ENCODE measurements around the gene MAP3K4.

MAP3K4 gene

DNA sequence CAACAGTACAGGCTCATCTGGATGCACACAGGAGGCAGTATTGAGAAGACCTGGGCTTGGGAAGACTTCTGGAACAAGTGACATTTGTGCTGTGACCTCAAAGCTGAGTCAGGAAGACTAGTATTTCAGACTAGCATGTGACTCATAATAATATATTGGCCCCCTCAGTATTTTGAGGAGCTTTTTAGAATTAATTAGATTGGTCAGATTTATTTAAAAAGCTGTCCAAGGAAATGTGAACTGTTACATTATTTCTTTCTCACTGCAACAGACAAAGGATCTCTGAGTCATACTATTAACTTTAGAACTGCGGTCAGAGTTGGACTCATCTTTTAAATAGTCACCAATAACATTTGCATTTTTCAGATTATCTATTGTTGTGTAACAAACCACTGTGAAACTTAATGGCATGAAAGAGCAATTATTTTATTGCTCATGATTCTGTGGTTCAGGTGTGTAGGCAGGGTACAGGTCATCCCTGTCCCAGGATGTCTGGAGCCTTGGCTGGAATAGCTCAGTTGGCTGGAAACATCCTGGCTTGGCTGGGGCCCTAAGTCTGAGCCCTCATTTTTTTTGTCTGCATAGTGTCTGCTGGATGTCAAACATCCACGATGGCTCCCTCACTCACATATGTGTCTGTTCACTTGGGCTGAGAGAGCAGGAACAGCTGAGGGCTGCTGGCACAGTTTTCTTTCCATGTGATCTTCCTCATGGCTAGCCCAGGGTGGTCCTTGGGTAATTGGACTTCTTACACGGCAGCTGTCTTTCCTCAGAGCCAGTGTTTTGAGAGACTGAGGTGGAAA, 46.9 kb downstream of the MAP3K4 start:
- DNase-seq = no peak

DNA sequence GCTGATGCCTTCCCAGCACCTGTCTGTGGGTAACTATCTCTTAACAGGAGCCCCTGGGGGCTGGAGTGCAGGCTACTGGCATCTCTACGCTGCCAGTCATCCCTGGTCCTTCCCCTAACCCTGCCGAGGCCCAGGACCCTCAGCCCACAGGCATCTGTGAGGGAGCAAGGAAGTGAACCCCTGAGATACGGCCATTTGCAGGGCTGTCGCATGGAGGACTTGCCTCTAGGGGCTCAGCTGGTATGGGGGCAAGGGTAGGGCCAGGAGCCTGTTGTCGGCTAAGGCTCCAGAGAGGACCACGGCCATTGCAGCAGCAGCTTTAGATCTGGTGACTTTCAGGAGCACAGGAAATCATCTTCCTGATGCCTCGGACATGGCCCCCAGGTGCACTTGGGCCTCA, 49.7 kb downstream of the MAP3K4 start:
- DNase-seq = no peak

DNA sequence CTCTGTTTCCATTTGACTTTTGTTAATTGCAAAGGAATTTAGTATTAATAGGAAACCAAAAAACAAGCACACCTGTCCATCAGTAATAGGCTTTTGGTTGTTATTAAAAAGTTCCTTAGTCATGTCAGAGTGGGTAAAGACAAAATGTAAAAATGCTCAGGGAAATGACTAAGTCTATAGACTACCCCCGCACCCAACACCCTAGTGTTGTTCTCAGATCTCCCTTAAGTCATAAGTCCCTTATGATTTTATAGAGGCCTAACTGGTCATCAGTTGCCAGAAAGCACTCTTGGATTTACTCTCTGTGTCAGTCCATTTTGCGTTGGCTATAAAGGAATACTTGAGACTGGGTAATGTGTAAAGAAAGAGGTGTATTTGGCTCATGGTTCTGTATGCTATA, 52.8 kb downstream of the MAP3K4 start:
- no peak for DNase-seq

DNA sequence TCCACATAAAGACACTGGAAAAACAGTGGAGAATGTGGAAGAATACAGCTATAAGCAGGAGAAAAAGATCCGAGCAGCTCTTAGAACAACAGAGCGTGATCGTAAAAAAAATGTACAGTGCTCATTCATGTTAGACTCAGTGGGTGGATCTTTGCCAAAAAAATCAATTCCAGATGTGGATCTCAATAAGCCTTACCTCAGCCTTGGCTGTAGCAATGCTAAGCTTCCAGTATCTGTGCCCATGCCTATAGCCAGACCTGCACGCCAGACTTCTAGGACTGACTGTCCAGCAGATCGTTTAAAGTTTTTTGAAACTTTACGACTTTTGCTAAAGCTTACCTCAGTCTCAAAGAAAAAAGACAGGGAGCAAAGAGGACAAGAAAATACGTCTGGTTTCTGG, 57.1 kb downstream of the MAP3K4 start:
- no peak for DNase-seq

DNA sequence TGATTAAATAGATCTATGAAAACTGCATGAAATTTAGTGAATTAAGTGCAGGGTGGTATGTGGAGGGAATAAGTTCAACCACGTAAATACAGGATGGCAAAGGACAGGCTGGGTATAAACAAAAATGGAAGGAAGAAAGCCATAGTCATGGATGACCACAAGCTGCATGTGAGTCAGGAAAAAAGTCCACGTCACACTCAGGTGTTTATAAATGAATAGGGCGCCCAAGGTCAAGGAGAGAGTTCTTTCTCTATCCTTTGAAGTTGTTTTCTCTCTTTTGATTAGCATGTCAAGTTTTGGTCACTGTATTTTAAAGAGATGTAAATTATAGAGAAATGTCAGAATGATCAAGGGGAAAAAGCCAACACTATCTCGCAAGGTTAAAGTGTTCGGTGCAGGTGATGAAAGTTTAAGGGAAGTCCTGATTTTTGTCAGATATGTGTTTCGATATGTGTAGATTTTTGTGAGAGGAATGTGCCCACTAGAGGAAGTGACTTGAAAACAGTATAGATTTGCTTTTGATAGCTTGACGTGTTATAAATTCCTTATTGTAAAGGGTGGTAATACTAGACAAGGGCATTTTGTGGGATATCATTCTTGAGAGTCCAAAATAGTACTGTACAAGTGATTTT, 58.7 kb downstream of the MAP3K4 start:
- no peak for DNase-seq

DNA sequence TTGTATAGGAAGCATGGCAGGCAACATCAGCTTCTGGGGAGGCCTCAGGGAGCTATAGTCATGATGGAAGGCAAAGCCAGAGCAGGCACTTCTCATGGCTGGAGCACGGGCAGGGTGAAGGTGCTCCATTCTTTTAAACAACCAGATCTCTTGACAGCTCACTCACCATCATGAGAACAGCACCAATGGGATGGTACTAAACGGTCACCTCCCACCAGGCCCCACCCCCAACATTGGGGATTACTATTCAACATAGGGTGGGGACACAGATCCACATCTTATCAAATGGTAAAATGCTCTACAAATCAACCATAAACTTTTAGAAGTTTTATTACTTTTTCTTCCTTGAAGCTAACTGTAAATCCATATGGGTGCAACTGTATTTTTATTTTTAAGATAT, 61.5 kb downstream of the MAP3K4 start:
- DNase-seq = no peak

DNA sequence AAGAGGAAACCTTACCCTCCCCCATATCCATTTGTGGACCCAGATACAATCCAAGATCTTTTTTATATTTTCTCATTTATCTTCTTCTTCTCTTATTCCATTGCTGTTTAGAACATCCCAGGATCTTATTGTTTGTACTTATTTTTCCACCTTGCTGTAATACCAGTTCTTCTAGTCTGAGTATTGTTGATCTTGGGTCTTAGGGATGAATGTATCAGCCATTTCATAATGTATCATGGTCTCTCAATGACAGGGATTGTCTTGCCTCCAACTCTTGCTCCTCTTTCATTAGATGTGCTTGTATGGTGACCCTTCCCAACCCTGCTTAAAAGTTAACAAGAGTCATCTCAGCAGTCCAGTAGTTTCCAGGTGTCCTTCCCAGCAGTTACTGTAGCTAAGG, 63.3 kb downstream of the MAP3K4 start:
- no peak for DNase-seq

DNA sequence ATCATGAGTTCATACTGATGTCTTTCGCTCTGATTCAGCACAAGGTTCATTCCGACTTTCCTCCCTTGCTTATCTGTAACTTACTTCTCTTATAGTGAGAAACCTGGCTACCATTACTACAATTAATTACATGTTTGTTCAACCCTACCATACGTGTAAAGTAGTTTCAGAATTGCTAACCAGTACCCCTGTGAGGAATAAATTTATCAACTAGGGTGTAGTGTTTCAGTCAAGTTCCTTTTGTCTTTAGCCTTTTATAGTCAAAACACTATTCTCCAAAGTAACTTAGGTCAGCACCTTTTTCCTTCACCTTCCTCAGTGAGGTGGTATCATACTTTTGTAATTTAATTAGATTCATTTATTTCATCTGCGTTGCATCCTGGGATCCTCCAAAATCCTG, 64.9 kb downstream of the MAP3K4 start:
- DNase-seq = no peak

DNA sequence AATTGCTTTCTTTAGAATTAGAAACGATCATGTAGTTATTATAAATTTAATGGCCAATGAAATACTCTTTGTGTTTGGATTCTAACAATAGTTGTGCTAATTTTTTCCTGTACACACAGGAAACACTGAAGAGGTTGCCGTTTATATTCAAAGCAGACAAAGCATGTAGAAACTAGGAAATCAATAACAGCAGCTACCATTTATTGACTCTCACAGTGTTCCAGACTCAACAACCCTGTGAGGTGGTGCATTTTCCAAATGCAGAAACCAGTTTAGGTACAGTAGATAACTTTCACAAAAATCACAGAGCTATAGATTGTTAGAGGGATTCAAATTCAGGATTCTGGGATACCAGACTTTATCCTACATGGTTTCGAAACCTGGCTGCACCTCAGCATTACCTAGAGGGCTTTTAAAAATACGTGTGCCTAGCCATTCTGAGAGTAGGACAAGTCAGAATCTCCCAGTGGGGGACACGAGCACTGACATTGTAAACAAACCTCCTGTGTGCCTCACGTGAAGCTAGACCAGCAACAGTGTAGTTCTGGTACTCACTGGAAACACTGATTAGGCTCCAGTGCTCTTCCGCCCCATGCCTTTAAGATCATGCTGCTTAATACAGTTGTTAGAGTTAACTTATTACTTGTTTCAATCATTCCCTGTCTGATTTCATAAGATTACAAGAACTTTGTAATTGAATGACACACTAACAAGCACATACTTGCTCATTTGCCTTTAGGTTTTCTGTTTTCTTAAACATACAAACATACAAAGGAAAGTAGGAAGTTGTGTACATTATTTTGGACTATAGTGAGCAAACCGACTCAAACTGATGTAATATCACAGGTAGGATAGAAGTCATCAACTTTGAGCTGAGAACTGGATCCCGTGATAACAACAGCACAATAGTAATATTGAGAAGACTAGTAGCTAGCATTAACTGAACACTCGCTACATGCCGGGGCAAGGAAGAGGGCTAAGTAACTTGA, 65.8 kb downstream of the MAP3K4 start:
- DNase-seq = no peak

DNA sequence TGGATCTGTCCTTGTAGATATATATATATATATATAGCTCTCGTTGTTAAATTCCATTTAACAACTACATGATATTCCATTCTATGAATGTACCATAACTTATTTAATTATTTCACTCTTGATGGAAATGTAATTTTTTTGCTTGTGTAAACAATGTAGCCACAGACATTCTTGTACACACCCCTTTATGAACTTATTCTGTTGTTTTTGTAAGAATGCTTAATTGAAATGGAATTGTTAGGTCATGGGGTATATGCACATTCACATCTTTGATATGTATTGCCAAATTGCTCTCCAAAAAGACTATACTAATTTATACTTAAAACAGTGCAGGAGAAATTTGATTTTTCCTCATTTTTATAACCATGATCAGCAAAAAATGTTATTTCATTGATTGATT, 67.2 kb downstream of the MAP3K4 start:
- no peak for DNase-seq

DNA sequence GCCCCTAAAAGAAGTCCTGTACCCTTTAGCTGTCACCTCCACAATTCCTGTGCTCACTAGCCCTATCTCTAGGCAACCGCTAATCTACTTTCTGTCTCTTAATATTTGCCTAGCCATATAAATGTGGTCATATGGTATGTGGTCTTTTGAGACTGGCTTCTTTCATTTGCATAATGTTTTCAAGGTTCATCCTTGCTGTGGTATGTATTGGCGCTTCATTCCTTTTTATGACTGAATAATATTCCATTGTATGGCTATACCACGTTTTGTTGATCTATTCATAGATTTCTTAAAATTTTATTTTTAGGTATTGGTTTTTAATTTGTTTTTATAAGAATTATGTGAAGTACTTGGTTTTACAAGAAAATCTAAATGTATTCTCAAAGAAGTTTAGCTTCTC, 70.0 kb downstream of the MAP3K4 start:
- DNase-seq = no peak

DNA sequence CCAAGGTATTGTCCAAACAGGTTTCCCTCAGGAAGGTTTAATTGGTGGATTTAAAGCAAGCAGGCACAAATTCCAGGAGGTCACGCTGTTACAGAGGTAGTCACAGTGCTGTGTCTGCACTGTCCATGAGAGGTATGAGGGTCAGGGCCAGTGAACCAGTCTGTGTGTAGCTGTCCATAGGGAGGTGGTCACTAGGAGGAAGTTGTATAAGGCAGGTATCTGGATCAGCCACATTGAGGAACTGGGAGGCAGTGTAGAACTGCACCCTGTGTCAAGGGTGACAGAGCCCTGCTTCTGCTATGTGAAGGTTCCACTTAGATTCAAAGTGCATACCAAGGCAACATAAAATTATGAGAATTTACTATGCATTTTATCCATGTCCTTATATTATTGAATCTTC, 73.3 kb downstream of the MAP3K4 start:
- DNase-seq = no peak

DNA sequence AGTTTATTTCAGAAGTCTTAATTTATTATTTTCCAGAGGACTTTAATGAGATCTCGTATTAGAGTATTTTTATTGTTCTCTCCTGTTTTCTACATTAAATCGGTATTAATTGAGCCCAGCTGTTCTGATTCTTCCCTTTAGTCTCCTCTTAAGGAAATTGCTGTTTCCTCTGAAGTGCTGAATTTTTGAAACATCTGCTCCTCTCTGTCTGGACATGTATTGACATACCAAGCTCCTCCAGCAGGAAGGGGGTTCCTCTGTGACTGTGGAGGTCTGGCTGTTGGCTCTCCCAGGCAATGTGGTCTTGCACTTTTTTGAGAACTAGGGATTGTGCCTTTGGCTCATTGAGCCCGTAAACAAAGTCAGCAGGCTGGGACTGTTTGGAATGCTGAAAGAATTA, 74.9 kb downstream of the MAP3K4 start:
- DNase-seq = no peak

DNA sequence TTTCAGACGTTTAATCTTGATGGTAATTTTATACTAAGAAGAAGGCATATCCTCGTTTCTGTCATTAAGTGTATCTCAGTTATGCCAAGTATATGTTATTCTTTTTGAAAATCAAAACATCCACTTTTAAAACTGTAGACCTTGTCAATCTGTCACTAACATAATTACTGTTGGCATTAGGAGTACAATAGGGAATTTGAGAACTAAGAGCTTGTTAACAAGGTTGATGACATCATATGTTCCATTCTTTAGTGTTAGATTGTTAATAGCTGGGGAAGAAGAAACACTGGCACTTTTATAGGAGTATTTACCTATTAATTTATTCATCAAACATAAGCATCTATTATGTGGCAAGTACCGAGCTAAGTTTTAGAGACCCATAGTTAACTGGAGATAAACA, 76.2 kb downstream of the MAP3K4 start:
- no peak for DNase-seq

DNA sequence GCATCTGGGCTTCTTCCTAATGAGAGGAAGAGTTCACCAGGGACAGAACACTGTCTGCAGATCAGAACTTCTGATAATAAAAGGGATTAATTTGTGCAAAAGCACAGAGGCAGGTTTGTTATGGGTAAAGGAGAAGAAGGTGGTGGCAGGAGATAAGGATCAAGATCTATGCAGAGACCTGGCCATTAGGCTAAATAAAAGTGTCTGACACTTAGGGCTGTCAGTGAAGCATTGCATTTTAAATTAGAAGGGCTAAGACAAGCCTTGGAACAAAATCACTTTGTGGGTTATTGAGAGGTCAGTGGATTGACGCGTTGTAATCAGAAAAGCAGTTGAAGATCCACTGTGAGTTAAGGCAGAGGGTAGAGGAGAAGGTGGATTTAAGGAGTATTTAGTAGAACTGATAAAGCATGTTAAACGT, 76.8 kb downstream of the MAP3K4 start:
- DNase-seq = no peak

DNA sequence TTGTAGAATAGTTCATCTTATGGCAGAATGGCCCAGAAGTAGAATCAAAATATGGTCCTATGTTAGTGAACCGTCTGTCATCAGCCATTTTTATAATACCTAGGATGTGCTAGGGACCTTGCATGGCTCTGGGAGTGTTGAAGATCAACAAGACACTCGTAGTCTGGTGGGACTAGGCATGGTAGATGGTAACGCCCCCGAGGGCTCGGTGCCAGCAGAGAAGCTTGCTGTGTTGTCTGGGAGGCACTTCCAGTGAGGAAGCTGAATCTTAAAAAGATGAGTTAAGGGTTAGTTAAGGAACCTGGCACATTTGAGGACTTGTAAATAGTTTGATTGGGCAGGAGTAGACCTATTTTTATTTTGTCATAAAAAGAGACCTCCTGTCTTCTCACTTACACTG, 82.4 kb downstream of the MAP3K4 start:
- no peak for DNase-seq

DNA sequence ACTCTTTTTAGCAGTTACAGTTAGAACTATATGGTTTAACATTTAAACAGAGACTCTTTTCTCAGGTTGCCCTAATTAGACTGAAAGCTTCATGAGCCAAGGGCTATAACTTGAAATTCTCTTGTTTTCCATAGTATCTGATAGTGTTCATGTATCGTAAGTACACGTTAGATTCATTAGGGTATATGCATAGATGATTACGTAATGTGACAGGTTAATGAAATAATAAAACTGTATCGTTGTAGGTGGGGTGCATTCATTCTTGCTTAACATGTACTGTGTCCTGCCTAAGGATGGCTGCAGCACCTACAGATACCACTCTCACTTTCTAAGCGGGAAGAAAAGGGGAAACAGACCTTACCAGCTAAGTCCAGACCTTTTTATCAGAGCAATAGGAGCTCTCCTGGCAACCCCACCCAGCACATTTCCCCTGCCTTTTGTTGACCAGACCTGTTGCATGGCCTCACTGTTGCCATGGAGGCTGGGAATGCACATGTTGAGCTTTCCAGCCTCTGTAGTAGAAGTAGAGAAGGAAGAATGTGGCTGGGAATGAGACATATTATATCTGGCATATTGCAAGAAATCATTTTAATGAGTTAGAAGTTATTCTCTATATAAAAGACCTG, 83.0 kb downstream of the MAP3K4 start:
- no peak for DNase-seq

DNA sequence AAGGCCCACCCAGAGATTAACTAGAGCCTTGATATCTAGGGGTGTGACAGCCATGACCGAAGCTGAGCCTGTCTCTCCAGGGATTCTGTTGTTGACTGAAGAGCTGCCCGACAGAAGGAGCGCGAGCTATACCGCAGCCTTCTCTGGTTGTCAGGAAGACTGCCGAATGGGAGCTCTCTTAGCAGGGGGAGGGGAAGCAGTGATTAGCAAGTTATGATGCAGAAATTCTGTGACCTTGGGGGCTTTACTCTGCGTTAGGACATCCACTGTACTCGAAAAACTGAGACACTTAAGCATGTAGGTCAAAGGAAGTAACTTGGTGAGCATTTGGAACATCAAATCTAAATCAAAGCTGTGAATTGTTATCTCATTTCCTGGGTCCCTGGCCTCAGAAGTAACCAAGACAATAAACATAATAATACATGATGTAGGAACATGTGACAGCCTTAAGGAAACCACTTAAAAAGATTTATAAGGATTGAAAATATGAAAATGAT, 84.7 kb downstream of the MAP3K4 start:
- no peak for DNase-seq

DNA sequence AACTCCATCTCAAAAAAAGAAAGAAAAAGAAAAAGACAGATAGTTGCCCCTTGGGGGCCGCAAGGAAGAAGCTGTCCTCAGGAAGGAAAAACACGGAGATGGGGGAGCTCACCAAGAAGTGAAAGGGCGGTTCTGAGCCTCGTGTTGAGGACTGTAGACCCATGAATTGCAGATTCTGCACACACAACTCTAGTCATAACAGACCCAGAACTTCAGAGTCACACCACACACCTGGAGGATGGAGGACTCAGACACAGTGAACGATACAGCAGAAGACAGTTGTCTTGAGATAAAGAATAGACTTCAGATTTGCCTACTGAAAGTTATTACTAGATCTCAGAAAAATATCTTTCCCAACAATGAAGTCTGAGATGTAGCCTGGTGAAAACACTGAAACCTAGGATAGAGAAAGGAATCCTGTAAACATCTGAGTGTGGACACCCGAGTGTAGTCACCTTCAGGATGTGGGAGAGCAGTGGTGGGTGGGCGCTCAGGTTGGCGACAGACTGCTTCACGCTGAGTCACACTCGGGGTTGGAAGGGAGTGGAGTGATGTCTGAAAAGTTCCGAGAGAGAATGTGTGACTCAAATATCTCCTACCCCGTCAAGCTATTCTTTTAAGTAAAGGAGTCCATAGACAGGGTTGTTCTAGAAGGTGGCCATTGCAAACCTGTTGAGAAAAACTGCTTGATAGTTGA, 88.1 kb downstream of the MAP3K4 start:
- no peak for DNase-seq

DNA sequence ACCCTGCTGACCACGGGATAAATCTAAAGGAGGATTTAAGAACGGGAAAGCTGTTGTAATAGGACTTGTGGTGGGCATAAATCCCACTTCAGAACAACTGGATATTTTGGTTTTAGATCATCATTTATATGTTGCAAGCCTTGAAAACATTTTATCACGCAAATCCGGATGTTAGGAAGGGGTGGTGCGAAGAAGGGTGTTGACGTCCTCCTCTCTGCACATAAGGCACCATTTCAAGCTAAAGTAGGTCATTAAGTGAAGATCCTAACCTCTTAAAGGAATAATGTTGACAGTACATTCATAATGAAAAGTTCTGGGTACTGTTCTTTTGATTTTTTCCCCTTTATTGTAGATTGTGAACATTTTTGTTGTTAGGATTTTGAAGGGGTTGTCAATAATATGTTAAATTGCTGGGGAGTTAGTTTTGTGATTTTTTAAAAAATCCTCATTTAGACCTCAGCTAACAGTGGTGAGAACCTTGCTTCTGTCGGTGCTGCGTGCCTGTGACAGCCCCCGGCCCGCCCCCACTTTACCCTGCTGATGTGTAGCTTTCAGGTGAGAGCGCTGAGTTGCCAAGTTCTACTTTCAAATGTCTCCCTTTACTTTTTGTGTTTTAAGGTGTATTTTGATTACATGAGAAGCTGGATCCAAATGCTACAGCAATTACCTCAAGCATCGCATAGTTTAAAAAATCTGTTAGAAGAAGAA, 88.8 kb downstream of the MAP3K4 start:
- DNase-seq = no peak

DNA sequence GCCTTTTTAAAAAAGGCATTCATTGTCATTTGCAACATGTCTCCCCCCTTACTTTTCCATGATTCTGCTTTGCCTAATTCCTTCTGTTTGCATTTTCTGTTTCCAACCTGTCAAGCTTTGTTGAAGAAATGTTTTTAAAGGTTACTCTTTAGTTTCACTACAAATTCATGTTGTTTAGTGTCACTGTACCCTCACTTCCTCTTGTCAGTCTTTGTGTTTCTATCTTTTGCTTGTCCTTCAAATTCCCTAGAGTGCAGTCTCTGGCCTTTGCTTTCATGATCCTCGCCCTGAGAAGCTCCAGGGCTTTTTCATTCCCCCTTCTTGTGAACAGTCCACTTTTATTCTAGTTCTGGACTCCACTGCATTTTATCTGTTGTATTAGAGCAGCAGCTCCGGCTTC, 90.6 kb downstream of the MAP3K4 start:
- no peak for DNase-seq

DNA sequence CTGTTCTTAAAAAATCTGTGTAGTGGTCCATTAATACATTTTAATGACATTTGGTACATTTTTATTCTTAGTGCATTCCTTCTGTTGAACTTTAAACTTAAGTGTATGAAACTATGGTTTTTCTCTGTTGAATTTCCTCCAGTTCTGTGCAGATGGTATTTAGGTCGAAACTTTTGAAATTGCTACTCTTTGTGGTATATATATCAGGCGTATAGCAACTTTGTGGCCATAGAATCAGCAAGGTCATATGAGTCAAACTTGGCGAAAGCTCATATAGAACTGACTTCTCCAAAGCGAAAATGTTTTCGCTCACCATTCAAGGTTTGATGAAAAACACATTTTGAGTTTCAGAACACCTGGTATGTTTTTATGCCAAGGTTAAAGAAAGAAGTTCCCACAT, 93.7 kb downstream of the MAP3K4 start:
- no peak for DNase-seq

Data from RPMI8226 (cell line).